Stimulated activated CD8-positive, alpha-beta memory T cell treated with anti-CD3 and anti-CD28 coated beads, Interleukin-12 subunit alpha, Interleukin-12 subunit beta, amount 100 ng/mL, for 4 hours (primary cell): ENCODE measurements around the gene GFAP.

Source experiments
- DNase-seq: peaks from one replicate; pipeline ENCODE4 v3.0.0-alpha.2; 2020; ENCODE audit warnings: low read depth

The GFAP gene

GRCh38 chr17:44931376-44931775, 16.1 kb upstream of the GFAP start:
- no peak for DNase-seq

GRCh38 chr17:44930667-44931066, 15.4 kb upstream of the GFAP start:
- DNase-seq = no peak

DNA sequence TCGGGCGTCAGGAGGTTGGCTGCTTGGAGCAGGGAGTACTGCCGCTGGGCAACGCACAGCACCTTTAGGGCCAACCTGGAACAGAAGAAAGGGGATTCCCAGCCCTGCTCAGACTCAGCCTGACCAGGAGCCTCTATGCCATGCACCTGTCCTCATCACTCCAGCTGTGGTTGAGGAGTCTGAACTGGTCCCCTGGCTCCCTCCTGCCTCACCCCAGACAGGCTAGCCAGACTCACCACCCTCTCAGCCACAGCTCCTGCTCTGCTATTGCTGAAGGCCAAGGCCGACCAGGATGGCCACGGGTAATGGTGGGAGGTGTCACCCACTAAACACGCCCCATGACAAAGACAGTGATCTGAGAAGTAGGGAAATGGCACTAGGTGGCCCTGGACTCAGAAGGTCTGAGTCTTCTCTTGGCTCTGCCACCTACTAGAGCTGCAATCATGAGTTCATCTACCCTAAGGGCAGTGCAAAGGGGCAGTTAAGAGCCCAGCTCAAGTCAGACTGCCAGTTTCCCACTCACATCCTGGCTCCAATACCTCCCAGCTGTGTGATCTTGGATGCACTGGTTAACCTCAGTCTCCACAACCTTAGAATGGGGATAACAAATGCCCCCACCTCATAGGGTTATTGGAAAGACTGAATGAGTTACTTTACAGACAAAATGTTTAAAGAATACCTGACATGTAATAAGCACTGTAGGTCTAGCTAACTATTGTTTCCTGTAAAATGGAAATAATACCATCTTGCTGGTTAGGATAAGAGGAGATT, 13.8 kb upstream of the GFAP start:
- DNase-seq = no peak

DNA sequence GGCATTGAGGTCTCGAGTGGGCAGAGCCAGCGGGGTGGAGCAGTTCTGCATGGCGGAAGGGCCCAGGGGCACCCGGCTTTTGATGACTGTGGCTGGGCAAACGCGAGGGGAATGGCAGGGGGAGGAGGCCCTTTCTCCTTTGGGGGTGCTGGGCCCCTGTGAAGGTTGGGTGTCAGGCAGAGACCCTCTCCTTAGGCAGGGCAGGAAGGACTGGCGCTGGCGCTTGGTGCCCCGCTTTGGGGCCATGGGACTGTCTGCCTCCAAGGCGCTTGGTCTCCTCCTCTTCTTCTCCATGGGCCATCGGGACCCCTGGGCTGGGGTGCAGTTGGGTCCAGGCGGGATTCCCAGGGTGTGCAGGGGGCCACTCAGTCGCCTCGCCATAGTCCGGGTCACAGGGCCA, 12.8 kb upstream of the GFAP start:
- no peak for DNase-seq

GRCh38 chr17:44927696-44928095, 12.4 kb upstream of the GFAP start:
- no peak for DNase-seq

GRCh38 chr17:44926821-44927525, 11.7 kb upstream of the GFAP start:
- no peak for DNase-seq

GRCh38 chr17:44925731-44926697, 10.7 kb upstream of the GFAP start:
- no peak for DNase-seq

GRCh38 chr17:44924107-44924544, 8.8 kb upstream of the GFAP start:
- DNase-seq = no peak

DNA sequence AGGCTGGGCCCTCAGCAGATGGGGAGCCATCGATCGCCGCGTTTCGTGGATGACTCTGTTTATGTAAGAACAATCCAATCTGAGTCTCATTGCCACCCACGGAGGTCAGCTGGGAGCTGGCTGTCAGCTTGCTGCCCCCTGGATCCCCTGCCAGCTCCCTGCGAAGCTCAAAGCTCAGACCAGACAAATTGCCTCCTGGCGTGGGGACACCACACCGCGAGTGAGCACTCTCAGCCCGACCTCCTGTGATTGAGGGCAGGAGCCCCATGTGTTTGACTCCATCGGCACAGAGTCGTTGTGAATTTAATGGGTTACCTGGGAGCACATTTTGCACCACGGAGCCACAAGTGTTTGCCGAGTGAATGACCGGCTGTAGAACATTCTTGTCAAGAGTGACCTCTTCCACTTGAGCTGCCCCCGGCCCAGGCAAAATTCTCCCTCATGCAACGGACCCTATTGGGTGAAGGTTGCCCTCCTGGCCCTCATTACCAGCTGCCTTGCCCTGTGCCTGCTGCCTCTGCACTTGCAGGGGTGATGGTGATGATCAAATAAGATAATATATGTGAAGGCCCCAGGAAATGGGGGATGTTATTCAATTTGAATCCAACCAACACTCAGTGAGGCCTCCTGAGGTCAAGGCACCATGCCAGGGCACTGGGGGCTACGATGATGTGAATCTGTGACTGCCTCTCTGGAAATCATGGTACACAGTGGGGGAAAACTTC, 7.6 kb upstream of the GFAP start:
- DNase-seq = no peak

GRCh38 chr17:44922136-44922535, 6.8 kb upstream of the GFAP start:
- DNase-seq = no peak

- no peak for DNase-seq
Measured at GRCh38 chr17:44921122-44921882, 6.0 kb upstream of the GFAP start.

GRCh38 chr17:44920565-44920940, 5.3 kb upstream of the GFAP start:
- DNase-seq = no peak

DNA sequence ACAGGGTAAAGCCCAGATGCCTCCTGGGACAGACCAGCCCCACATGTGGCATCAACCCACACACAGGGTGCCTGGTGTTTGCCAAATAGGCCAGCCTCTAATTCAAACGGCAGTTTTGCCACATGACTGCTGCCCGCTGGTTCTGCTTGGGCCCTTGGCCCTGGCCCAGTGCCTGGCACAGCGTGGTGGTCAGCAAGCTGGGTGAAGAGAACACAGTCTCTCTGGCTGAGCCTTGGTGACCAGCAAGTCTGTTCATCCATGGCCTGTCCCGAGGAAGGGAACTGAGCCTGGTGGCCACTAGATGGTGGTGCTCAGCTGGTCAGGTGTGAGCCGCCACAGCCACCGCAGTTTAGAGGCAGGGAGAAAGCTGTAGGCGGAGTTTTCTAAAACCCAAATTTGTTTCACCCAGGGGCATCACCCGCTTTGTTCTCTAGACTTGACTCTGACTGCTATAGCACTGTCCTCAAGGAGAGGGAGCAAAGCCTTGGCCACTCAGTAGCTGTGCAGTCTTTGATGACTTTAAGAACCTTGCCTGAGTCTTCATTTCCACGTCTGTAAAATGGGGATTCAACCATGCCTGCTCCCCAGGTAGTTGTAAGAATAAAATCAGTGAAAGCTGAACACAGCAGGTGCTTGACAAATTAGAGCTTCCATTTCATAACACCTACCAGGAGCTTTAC, 4.7 kb upstream of the GFAP start:
- peak; percentile 29 for DNase-seq

- no peak for DNase-seq
Measured at GRCh38 chr17:44919411-44919810, 4.1 kb upstream of the GFAP start.

GRCh38 chr17:44918006-44918405, 2.7 kb upstream of the GFAP start:
- DNase-seq = no peak

- no peak for DNase-seq
Measured at GRCh38 chr17:44917456-44917855, 2.2 kb upstream of the GFAP start.

- DNase-seq = no peak
Measured at GRCh38 chr17:44916781-44917241, 1.5 kb upstream of the GFAP start.

DNA sequence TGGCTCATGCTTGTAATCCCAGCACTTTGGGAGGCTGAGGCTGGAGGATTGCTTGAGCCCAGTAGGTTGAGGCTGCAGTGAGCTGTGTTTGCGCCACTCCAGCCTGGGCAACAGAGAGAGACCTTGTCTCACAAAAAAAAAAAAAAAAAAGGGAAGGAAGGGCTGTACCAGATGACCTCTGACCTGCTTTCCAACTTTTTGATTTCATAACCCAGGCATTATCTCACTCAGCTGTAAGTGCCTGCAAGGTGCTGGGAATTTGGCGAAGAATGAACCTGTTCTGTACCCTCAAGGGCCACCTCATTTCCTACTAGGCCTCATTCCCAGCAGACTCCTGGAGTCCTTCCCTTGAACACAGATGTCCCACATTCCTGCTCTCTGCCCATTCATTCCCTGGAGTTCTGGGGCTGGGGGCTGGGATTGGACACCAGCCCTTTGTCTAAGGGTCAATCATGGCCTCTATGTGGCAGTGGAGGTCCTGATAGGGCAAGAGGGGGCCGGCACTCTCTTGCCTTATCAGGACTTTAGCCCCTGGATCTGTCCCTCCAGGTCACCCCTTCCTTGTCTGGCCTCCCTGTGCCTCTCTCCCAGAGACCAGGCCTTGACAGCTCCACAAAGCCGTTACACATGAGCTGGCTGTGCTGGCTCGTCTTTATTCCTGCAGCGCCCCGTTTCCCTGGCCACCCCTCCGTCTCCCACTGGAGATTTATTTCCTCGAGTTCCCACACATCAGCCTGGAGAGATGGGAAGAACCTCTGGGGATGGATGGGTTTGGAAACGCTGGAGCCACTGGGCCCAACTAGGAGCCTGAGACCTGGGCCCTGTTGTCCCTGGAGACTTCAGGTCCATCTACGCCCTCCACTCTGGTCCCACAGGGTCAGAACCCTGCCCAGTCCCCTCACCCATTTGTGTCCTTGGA, 821 bp upstream of the GFAP start:
- DNase-seq = no peak

DNA sequence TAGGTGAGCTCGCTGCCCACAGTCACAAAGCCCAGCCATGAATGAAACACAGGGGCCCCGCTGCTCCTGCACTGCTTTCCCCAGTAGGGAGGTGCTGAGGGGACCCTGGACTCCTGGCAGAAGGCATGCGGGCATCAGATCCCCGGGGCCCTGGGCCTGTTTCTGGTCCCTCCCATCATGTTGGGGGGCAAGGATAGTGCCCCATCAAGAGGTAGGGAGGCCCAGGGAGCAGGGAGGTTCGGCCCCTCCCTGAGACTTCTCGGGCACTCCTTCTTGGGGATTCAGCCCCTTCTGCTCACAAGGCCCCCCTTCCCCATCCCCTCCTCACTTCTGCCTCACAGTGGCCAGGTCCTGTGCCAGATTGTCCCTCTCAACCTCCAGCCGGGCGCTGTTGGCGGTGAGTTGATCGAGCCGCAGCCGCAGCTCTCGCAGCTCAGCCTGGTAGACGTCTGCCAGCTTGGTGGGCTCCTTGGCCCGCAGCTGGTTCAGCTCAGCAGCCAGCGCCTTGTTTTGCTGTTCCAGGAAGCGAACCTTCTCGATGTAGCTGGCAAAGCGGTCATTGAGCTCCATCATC, 515 bp downstream of the GFAP start:
- no peak for DNase-seq
